ENCODE results near the gene RAX.

The RAX gene

DNA sequence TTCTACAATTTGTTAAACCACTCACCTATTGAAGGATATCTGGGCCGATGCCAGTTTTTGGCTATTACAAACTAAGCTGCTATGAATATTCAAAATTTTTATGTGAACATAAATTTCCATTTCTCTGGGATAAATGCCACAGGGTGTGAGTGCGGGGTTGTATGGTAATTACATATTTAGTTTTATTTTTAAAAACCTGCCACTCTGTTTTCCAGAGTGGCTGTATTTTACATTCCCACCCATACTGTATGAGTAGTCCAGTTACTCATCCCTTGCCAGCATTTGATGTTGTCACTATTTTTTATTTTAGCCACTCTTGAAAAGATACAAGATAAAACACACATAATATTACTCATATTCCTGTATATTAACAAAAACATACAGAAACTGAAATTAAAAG is 30.3 kb downstream of the RAX start:
- TF ChIP-seq ZNF274 (IDR thresholded peaks at IDR 0.05; ENCODE audit: low read depth, low read length): no peak
- H3K4me3 ChIP-seq (ENCODE audit: low read length): no peak overlapping the region

DNA sequence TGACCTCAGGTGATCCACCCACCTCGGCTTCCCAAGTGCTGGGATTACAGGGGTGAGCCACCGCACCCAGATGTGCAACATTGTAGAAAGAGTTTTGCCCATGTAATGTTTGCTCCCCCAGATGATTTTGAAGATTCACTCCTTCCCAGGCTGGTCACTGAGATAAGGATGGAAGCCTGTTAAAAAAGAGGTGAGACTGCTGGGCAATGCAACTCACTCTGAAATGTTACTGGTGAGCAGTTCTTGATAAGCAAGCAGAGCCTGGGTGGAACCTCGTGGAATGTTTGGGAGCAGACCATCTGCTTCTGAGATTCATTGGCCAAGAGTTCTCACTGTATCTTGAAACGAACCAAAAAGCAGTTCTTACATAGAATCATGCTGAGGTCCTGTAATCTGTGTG is 33.6 kb downstream of the RAX start:
- no peak overlapping the region for H3K4me3 ChIP-seq (ENCODE audit: low read length)
- no peak for TF ChIP-seq ZNF274 (IDR thresholded peaks at IDR 0.05; ENCODE audit: low read depth, low read length)

DNA sequence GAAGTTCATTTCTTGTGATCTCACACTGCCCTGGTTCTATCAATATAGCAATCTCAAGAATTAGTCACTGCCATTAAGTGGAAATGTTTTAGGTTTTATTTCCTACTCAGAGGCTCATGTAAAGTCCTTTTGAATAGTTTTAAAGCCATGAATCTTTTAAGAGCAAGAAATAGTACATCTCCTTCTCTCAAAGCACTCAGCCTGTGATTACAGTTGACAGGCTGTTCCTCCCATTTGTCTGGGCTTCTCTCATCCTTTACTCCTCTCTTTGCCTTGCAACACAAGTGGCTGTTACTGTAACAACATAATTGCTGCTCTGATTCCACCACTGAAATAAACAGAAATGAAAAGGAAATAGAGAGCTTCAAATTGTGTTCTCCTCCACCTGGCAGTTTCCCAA is 34.9 kb downstream of the RAX start:
- TF ChIP-seq ZNF274 (IDR thresholded peaks at IDR 0.05; ENCODE audit: low read depth, low read length): no peak
- H3K4me3 ChIP-seq (ENCODE audit: low read length): no peak overlapping the region

GRCh38 chr18:59233017-59233410 is 40.2 kb downstream of the RAX start:
- H3K4me3 ChIP-seq (ENCODE audit: low read length): no peak overlapping the region
- no peak for TF ChIP-seq ZNF274 (IDR thresholded peaks at IDR 0.05; ENCODE audit: low read depth, low read length)

DNA sequence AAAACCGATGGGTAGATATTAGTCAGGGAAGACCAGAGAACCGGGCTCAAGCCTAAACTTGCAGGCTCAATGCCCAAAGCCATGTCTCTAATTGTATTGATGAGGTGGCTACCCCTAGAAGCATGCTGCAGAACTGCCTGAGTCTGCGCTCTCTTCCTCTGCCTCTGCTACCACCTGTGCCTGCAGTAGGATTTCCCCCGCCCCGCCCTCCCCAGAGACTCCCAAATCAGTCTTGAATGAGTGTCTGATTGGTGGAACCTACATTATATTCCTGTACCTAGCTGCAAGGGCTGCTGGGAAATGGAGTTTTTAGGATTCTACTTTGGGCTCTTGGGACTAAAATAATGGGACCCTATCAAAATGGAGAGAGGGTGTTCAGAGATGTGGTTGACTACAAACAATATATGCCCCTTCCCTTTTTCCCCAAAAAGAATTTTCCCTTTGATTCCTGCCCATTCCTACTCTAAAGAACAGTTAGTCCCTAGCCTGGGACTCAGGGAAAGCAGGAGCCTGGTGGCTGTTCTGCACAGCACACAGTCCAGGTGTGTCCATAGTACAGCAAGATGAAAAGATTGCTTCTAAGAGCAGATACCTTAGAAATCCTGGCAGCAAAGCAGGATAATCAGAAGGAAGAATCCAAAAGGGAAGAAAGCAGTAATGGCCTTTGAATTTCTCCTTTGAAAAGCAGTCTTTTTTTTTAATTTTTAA is 40.8 kb downstream of the RAX start:
- no peak for TF ChIP-seq ZNF274 (IDR thresholded peaks at IDR 0.05; ENCODE audit: low read depth, low read length)
- H3K4me3 ChIP-seq (ENCODE audit: low read length): no peak overlapping the region

- H3K4me3 ChIP-seq (ENCODE audit: low read length): no peak overlapping the region
- no peak for TF ChIP-seq ZNF274 (IDR thresholded peaks at IDR 0.05; ENCODE audit: low read depth, low read length)
Observed at GRCh38 chr18:59231877-59232276, 41.4 kb downstream of the RAX start.

DNA sequence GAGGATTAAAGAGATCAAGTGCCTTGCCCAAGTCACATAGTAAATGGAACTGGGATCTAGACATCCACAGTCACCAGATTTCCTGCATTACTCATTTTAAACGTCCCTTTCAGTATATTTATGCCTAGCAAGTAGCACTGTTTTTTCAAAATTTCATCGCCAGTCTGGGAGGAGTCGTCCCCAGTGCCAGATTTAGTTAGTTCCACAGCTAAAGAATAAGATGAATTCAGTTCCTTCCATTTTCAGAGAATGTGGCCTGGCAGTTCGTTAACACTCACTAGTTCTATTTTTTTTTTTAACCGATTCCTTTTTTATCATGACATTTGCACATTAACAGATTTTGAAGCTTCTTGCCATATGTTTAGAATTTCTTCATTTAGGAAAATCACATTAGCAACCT is 42.1 kb downstream of the RAX start:
- H3K4me3 ChIP-seq (ENCODE audit: low read length): no peak overlapping the region
- no peak for TF ChIP-seq ZNF274 (IDR thresholded peaks at IDR 0.05; ENCODE audit: low read depth, low read length)

DNA sequence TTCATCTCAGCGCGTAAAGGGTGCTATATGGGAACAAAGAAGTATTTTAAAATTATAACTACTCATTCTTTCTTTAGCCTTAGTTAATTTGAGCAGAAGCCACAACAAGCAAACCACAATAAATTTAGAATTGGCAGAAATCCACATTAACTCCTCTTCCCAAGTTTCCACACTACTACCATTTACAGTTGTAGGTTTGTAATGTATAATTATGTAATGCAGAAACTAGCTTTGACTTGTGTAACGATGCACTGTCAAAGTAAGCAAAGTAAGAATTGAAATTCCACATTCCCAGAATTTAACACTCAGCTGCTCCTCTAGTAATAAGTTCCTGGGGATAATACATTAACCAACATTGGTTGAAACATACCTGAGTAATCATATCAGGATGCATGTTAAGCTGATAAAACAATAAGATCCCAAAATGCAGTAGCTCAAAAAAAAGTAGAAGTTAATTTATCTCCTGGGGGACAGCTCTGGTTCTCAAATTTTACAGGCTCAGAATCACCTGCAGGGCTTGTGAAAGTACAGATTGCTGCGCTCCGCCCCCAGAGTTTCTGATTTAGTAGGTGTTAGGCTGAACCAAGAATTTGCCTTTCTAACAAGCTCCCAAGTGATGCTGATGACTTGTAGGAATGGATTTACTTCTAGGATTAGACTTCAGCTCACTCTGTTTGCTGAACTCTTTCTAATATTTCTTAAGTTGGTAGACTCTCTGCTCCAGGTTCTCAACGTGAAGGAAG is 43.4 kb downstream of the RAX start:
- no peak for TF ChIP-seq ZNF274 (IDR thresholded peaks at IDR 0.05; ENCODE audit: low read depth, low read length)
- H3K4me3 ChIP-seq (ENCODE audit: low read length): no peak overlapping the region

DNA sequence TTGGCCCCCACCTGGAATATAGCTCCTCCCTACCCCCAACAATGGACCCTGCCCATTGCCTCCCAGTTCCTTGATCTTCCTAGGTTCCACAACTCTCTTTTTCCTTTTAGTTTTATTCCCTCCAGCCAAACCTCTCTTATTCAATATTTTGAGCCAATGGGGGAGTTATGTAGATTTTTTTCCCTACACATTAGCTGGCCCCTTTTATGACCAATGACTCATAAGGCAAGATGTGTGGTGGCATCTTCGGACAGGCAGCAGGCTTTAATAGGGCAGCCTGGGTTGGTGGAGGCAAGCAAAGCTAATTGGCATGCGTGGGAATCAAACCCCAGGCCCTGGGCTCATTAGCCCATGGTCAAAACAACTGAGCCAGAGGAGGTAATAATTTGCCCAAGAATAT is 44.1 kb downstream of the RAX start:
- H3K4me3 ChIP-seq (ENCODE audit: low read length): no peak overlapping the region
- no peak for TF ChIP-seq ZNF274 (IDR thresholded peaks at IDR 0.05; ENCODE audit: low read depth, low read length)

- no peak for TF ChIP-seq ZNF274 (IDR thresholded peaks at IDR 0.05; ENCODE audit: low read depth, low read length)
- no peak overlapping the region for H3K4me3 ChIP-seq (ENCODE audit: low read length)
Observed at GRCh38 chr18:59228351-59228750, 44.9 kb downstream of the RAX start.

DNA sequence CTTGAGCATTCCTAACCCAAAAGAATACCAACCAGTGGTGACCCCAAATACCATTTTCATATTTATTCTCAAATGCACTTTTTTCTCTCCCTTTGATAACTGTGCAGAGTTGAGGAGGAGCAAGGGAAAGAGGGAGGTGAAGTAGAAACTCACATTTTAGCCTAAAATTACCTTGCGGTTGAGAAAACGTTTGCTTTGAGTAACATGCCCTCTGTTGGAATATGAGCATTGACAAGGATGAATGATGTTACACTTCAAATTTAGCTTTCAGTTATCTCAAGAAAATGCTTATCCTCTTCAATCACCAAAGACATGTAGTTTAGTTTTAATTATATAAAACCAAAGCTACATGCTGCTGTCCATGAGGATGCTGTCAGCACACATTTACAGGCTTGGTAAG is 50.9 kb downstream of the RAX start:
- no peak for TF ChIP-seq ZNF274 (IDR thresholded peaks at IDR 0.05; ENCODE audit: low read depth, low read length)
- no peak overlapping the region for H3K4me3 ChIP-seq (ENCODE audit: low read length)

GRCh38 chr18:59220784-59221765 is 52.2 kb downstream of the RAX start:
- no peak for TF ChIP-seq ZNF274 (IDR thresholded peaks at IDR 0.05; ENCODE audit: low read depth, low read length)
- H3K4me3 ChIP-seq (ENCODE audit: low read length): no peak overlapping the region

- TF ChIP-seq ZNF274 (IDR thresholded peaks at IDR 0.05; ENCODE audit: low read depth, low read length): no peak
- no peak overlapping the region for H3K4me3 ChIP-seq (ENCODE audit: low read length)
Observed at GRCh38 chr18:59220164-59220783, 53.0 kb downstream of the RAX start.

DNA sequence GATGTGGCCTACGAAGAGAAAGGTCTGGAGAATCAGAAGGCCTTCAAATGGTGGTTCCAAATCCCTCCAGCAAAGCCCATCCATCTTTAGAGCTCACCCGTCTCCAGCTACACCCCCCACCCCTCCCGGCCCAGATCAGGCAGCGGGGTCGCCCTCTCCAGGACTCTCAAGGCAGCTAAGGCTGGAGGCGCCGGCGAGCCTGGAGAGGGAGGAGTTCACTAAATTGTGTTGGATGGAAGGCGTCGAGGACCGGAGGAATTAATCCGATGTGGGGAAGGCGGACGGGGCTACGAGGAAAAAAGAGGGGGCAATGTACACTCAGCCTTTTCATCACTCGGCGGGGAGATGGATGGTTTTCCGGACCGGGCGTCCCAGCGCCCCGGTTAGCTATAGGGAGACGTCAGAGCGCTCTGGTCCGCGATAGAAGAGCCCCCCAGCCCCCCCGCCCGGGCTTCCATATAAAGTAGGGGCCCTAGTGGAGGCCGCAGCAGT is 53.5 kb downstream of the RAX start, which contains the start of gene GRP:
Gene GRP, plus strand, starts transcription at position 487 of the 492 bp plus-strand sequence. CDS start 108 bp downstream, outside the sequence.
- TF ChIP-seq ZNF274 (IDR thresholded peaks at IDR 0.05; ENCODE audit: low read depth, low read length): no peak
- H3K4me3 ChIP-seq (ENCODE audit: low read length): no peak within 1 kb of the TSS
